ENCODE measurements around the gene ADRA2B. TPM values are rescaled to one million over a fixed set of nuclear protein-coding genes. Genes with fewer than 3 reads are reported as not detected.

The ADRA2B gene
- total RNA-seq, 4 donors from 2014 or later = 1.3 to 4.9 (median 2.1) TPM

GRCh38 chr2:96111823-96112500 lies 4.4 kb downstream of the ADRA2B start:
- H3K27me3 ChIP-seq = peaks cover 51% of the 10 kb centered on the region
- ATAC-seq = no peak
- TF ChIP-seq POLR2AphosphoS5 (IDR thresholded peaks at IDR 0.05) = no peak
- no peak for TF ChIP-seq EP300 (IDR thresholded peaks at IDR 0.05)
- no peak for TF ChIP-seq CTCF (IDR thresholded peaks at IDR 0.05)
- H3K36me3 ChIP-seq = no peaks in the 10 kb centered on the region
- 73 to 100% methylated on average over 1 to 3 of the region's 7 CpGs for WGBS, 2 donors (ENCODE audit: low coverage in 1 of 2)
- no peak overlapping the region for H3K4me3 ChIP-seq
- H3K4me1 ChIP-seq = peaks cover 0 to 31% (median 15%) of the 10 kb centered on the region in 3 donors
- no peaks in the 10 kb centered on the region for H3K9me3 ChIP-seq
- no peak overlapping the region for H3K27ac ChIP-seq

- no peak for ATAC-seq
- Histone ChIP-seq H3K27me3 (peaks cover 44% of the 10 kb centered on the region), H3K4me3 (no peak overlapping the region), H3K36me3 (no peaks in the 10 kb centered on the region), H3K4me1 (peaks cover 0 to 24% (median 9%) of the 10 kb centered on the region in 3 donors), H3K27ac (no peak overlapping the region), H3K9me3 (no peaks in the 10 kb centered on the region)
- WGBS, 2 donors (ENCODE audit: low coverage in 1 of 2) = 69 to 70% methylated on average over 3 to 4 of the region's 4 CpGs
- TF ChIP-seq EP300 (IDR thresholded peaks at IDR 0.05) (no peak), POLR2AphosphoS5 (IDR thresholded peaks at IDR 0.05) (no peak), CTCF (IDR thresholded peaks at IDR 0.05) (no peak), POLR2A (IDR thresholded peaks at IDR 0.05) (no peak)
Observed at GRCh38 chr2:96111257-96111640, 5.1 kb downstream of the ADRA2B start.

GRCh38 chr2:96110621-96111256 lies 5.6 kb downstream of the ADRA2B start:
- peaks cover 0 to 19% (median 8%) of the 10 kb centered on the region in 3 donors for H3K4me1 ChIP-seq
- H3K27ac ChIP-seq = peak overlapping the region in 1 of 4 donors; percentile 31
- peaks cover 0 to 5% (median 0%) of the 10 kb centered on the region in 3 donors for H3K9me3 ChIP-seq
- H3K36me3 ChIP-seq = no peaks in the 10 kb centered on the region
- WGBS, 2 donors (ENCODE audit: low coverage in 1 of 2) = 92 to 100% methylated on average over 3 to 4 of the region's 13 CpGs
- ATAC-seq = no peak
- H3K27me3 ChIP-seq = peaks cover 39% of the 10 kb centered on the region
- TF ChIP-seq CTCF (IDR thresholded peaks at IDR 0.05) (no peak), EP300 (IDR thresholded peaks at IDR 0.05) (no peak), POLR2A (IDR thresholded peaks at IDR 0.05) (no peak), POLR2AphosphoS5 (IDR thresholded peaks at IDR 0.05) (no peak)
- H3K4me3 ChIP-seq = no peak overlapping the region

GRCh38 chr2:96109931-96110511 lies 6.3 kb downstream of the ADRA2B start:
- WGBS, 2 donors (ENCODE audit: low coverage in 1 of 2) = no CpG with 5 or more reads among the region's 3 CpGs

GRCh38 chr2:96109361-96109680 lies 7.0 kb downstream of the ADRA2B start:
- Histone ChIP-seq H3K4me1 (peaks cover 0 to 17% (median 8%) of the 10 kb centered on the region in 3 donors), H3K9me3 (peaks cover 0 to 16% (median 0%) of the 10 kb centered on the region in 3 donors), H3K27ac (peak overlapping the region in 3 of 4 donors; percentile 29 to 59 (median 56)), H3K36me3 (no peaks in the 10 kb centered on the region), H3K4me3 (no peak overlapping the region), H3K27me3 (peaks cover 25% of the 10 kb centered on the region)
- WGBS, 2 donors (ENCODE audit: low coverage in 1 of 2) = 0% methylated on average over 1 of the region's 3 CpGs; no CpG with 5 or more reads in 1 of the 2 donors
- no peak for ATAC-seq
- TF ChIP-seq EP300 (IDR thresholded peaks at IDR 0.05) (no peak), POLR2AphosphoS5 (IDR thresholded peaks at IDR 0.05) (no peak), CTCF (IDR thresholded peaks at IDR 0.05) (no peak), POLR2A (IDR thresholded peaks at IDR 0.05) (no peak)

More at GRCh38 chr2:96109931-96110511, 6.3 kb downstream of the ADRA2B start:
- ATAC-seq = no peak
- H3K27me3 ChIP-seq = peaks cover 32% of the 10 kb centered on the region
- peaks cover 0 to 17% (median 8%) of the 10 kb centered on the region in 3 donors for H3K4me1 ChIP-seq
- TF ChIP-seq EP300 (IDR thresholded peaks at IDR 0.05) (no peak), POLR2AphosphoS5 (IDR thresholded peaks at IDR 0.05) (no peak)
- no peaks in the 10 kb centered on the region for H3K36me3 ChIP-seq
- H3K9me3 ChIP-seq = peaks cover 0 to 12% (median 0%) of the 10 kb centered on the region in 3 donors
- H3K27ac ChIP-seq = peak overlapping the region in 2 of 4 donors; percentile 31 to 59
- no peak overlapping the region for H3K4me3 ChIP-seq

Measured in gastroesophageal sphincter (tissue), 4 donors.